Measurements from ENCODE around the gene GTF3C2. TPM values are rescaled to one million over a fixed set of nuclear protein-coding genes. Genes with fewer than 3 reads are reported as not detected.

GTF3C2 gene
- polyA plus RNA-seq, 2 of the 4 experiments (the other 2 are of a cell fraction), result 75.4 to 101 TPM

GRCh38 chr2:27356382-27357181 lies at the start of gene GTF3C2 (continued):
- TF ChIP-seq CEBPB (IDR thresholded peaks at IDR 0.05) (no peak; a peak in 1 of 4 replicates), KDM5A (IDR thresholded peaks at IDR 0.05) (peak; percentile 91), PBX3 (IDR thresholded peaks at IDR 0.05) (no peak), BHLHE40 (IDR thresholded peaks at IDR 0.05; ENCODE audit: low read depth, low read length) (no peak), CHD4 (IDR thresholded peaks at IDR 0.05; ENCODE audit: borderline replicate concordance) (no peak), JUN (IDR thresholded peaks at IDR 0.05) (peak; percentile 86 to 90; a peak in 4 of 5 replicates), BCL3 (IDR thresholded peaks at IDR 0.05) (peak; percentile 84), HMGXB4 (CRISPR knock-in tag; IDR thresholded peaks at IDR 0.05; ENCODE audit: borderline replicate concordance) (no peak), CBX2 (IDR thresholded peaks at IDR 0.05; ENCODE audit: borderline replicate concordance, low read depth) (no peak), NPAS2 (CRISPR knock-in tag; IDR thresholded peaks at IDR 0.05; ENCODE audit: borderline replicate concordance) (no peak), EHMT2 (IDR thresholded peaks at IDR 0.05; ENCODE audit: low read depth) (no peak), EP300 (IDR thresholded peaks at IDR 0.05) (no peak), MYC (IDR thresholded peaks at IDR 0.05; ENCODE audit: borderline replicate concordance, low read length) (peak; percentile 97), SMC3 (IDR thresholded peaks at IDR 0.05) (no peak), NR3C1 (IDR thresholded peaks at IDR 0.05) (no peak), RNF2 (IDR thresholded peaks at IDR 0.05; ENCODE audit: borderline replicate concordance, low read depth) (no peak), E2F6 (IDR thresholded peaks at IDR 0.05; ENCODE audit: borderline replicate concordance, low read depth) (peak; percentile 92), POLR2AphosphoS2 (conservative IDR thresholded peaks at IDR 0.05; ENCODE audit: low read length) (no peak), JUNB (IDR thresholded peaks at IDR 0.05) (no peak), ZNF302 (CRISPR knock-in tag; IDR thresholded peaks at IDR 0.05) (no peak), ZC3H11A (IDR thresholded peaks at IDR 0.05) (no peak), CTCF (IDR thresholded peaks at IDR 0.05) (no peak), HES2 (IDR thresholded peaks at IDR 0.05) (no peak), POLR2A (IDR thresholded peaks at IDR 0.05; ENCODE audit: low read length) (peak; percentile 50), HEYL (CRISPR knock-in tag; IDR thresholded peaks at IDR 0.05) (no peak), ZFP36 (IDR thresholded peaks at IDR 0.05; ENCODE audit: borderline replicate concordance, partially characterized antibody) (no peak), FOSL2 (IDR thresholded peaks at IDR 0.05) (no peak), FOSL2 (CRISPR knock-in tag; IDR thresholded peaks at IDR 0.05) (peak; percentile 25; the same call in 1 of the 2 replicates)

Data from A549 (cell line).